HepG2 (cell line): ENCODE data around the gene ABHD2. TPM values are rescaled to one million over a fixed set of nuclear protein-coding genes. Genes with fewer than 3 reads are reported as not detected.
A peak's percentile ranks its signal among the peaks of the same experiment; 100 is the strongest.

ENCODE experiments used
- CENPX ChIP-seq: sonication (generic); formaldehyde crosslinking; IDR thresholded peaks from 2 replicates; pipeline ENCODE4 v1.9.0; 2021; ENCODE audit warnings: mild to moderate bottlenecking, missing genetic modification reagents, moderate library complexity
- KLF16 ChIP-seq, 2 experiments: sonication (generic) in 1 of 2; formaldehyde crosslinking in 1 of 2; IDR thresholded peaks; 2 replicates each; pipeline versions ENCODE4 v1.6.1 to v1.8.0; 2016 to 2023; ENCODE audit warnings: missing genetic modification reagents in 2 of 2, missing compliant biosample characterization in 1 of 2
- MTF1 ChIP-seq: sonication (generic); formaldehyde crosslinking; IDR thresholded peaks from 2 replicates; pipeline ENCODE4 v1.5.0; 2020; ENCODE audit warnings: missing genetic modification reagents
- MXD4 ChIP-seq: IDR thresholded peaks from 2 replicates; pipeline ENCODE4 v1.6.1; 2016; ENCODE audit warnings: mild to moderate bottlenecking, missing biosample characterization, missing genetic modification reagents
- NR2F6 ChIP-seq, 2 experiments: IDR thresholded peaks; 2 replicates each; pipeline ENCODE4 v1.6.1; 2016; ENCODE audit warnings: antibody characterized with exemption in 1 of 2, mild to moderate bottlenecking in 1 of 2
- PRPF4 ChIP-seq: fragments of 200-400 bp; formaldehyde crosslinking; IDR thresholded peaks from 2 replicates; pipeline ENCODE4 v1.6.1; 2016; ENCODE audit warnings: low read length, low read depth; ENCODE audit not compliant: poor library complexity, severe bottlenecking
- RBFOX2 ChIP-seq: fragments of 200-400 bp; formaldehyde crosslinking; IDR thresholded peaks from 2 replicates; pipeline ENCODE4 v1.6.1; 2017; ENCODE audit warnings: low read depth, mild to moderate bottlenecking, low read length
- RORA ChIP-seq: sonication (generic); formaldehyde crosslinking; IDR thresholded peaks from 2 replicates; pipeline ENCODE4 v1.5.0; 2020; ENCODE audit warnings: mild to moderate bottlenecking, missing genetic modification reagents, moderate library complexity
- ZFP36L2 ChIP-seq: sonication (generic); formaldehyde crosslinking; IDR thresholded peaks from 2 replicates; pipeline ENCODE4 v1.4.0; 2020; ENCODE audit warnings: missing genetic modification reagents
- ZFX ChIP-seq: sonication (generic); formaldehyde crosslinking; IDR thresholded peaks from 2 replicates; pipeline ENCODE4 v1.4.0; 2020; ENCODE audit warnings: mild to moderate bottlenecking, low read depth, missing genetic modification reagents, moderate library complexity
- ZFY ChIP-seq: sonication (generic); formaldehyde crosslinking; IDR thresholded peaks from 2 replicates; pipeline ENCODE4 v1.4.0; 2020; ENCODE audit warnings: missing genetic modification reagents
- ZNF124 ChIP-seq: sonication (generic); formaldehyde crosslinking; IDR thresholded peaks from 2 replicates; pipeline ENCODE4 v1.4.0; 2020; ENCODE audit warnings: missing genetic modification reagents
- ZNF230 ChIP-seq: sonication (generic); formaldehyde crosslinking; IDR thresholded peaks from 2 replicates; pipeline ENCODE4 v1.4.0; 2020; ENCODE audit warnings: mild to moderate bottlenecking, missing genetic modification reagents
- ZNF335 ChIP-seq: sonication (generic); formaldehyde crosslinking; IDR thresholded peaks from 2 replicates; pipeline ENCODE4 v1.4.0; 2020; ENCODE audit warnings: missing genetic modification reagents
- ZNF337 ChIP-seq: sonication (generic); formaldehyde crosslinking; IDR thresholded peaks from 2 replicates; pipeline ENCODE4 v1.5.1; 2020; ENCODE audit warnings: missing genetic modification reagents, low read depth, mild to moderate bottlenecking, borderline replicate concordance
- ZNF484 ChIP-seq: sonication (generic); formaldehyde crosslinking; IDR thresholded peaks from 2 replicates; pipeline ENCODE4 v1.5.1; 2020; ENCODE audit warnings: mild to moderate bottlenecking, low read depth, missing genetic modification reagents, borderline replicate concordance
- ZNF546 ChIP-seq: sonication (generic); formaldehyde crosslinking; conservative IDR thresholded peaks from 2 replicates; pipeline ENCODE4 v1.8.1; 2023; ENCODE audit warnings: mild to moderate bottlenecking, missing genetic modification reagents
- ZNF629 ChIP-seq: sonication (generic); formaldehyde crosslinking; conservative IDR thresholded peaks from 2 replicates; pipeline ENCODE4 v1.5.0; 2020; ENCODE audit warnings: missing genetic modification reagents
- ZNF720 ChIP-seq: sonication (generic); formaldehyde crosslinking; IDR thresholded peaks from 2 replicates; pipeline ENCODE4 v1.4.0; 2020; ENCODE audit warnings: missing genetic modification reagents
- polyA plus RNA-seq, 8 experiments: library from polyadenylated mRNA; depleted of rRNA in 3 of 8; stranded (reverse) in 7 of 8; unstranded in 1 of 8; fragments of >200 nt; fragmentation: Illumina TruSeq in 4 of 8; extraction: Trizol in 4 of 8; gene quantifications; 2 replicates each; pipeline versions ENCODE4 v1.2.1 to v1.2.3, GENCODE V29; 2011 to 2016; ENCODE audit warnings: low read depth in 4 of 8, missing spikeins in 1 of 8, mixed read lengths in 1 of 8; ENCODE audit not compliant: insufficient read depth in 1 of 8
- total RNA-seq, 5 experiments: library from RNA; depleted of rRNA; stranded (reverse); fragments of >200 nt; fragmentation: Illumina TruSeq; extraction: Trizol; gene quantifications; 2 replicates each; pipeline ENCODE4 v1.2.3, GENCODE V29; 2016; ENCODE audit warnings: low read depth in 1 of 5
- TF ChIP-seq, protein P1 (sequence below): IDR thresholded peaks from 2 replicates; pipeline ENCODE4 v1.6.1; 2018; ENCODE audit warnings: missing genetic modification reagents
- TF ChIP-seq, protein P2 (sequence below): sonication (generic); formaldehyde crosslinking; IDR thresholded peaks from 2 replicates; pipeline ENCODE4 v1.9.0; 2022; ENCODE audit warnings: missing genetic modification reagents, mild to moderate bottlenecking, borderline replicate concordance
- TF ChIP-seq, protein P3 (sequence below): sonication (generic); formaldehyde crosslinking; IDR thresholded peaks from 2 replicates; pipeline ENCODE4 v1.8.0; 2022; ENCODE audit warnings: mild to moderate bottlenecking, missing genetic modification reagents, borderline replicate concordance
- TF ChIP-seq, protein P4 (sequence below): sonication (generic); formaldehyde crosslinking; IDR thresholded peaks from 2 replicates; pipeline ENCODE4 v1.5.0; 2020; ENCODE audit warnings: mild to moderate bottlenecking, missing genetic modification reagents

ABHD2 gene
- total and polyA plus RNA-seq, 2 of the 13 experiments (the other 11 are each of a cell fraction or from before 2014, with no cell fraction given) = 14.8 to 22.4 TPM

DNA sequence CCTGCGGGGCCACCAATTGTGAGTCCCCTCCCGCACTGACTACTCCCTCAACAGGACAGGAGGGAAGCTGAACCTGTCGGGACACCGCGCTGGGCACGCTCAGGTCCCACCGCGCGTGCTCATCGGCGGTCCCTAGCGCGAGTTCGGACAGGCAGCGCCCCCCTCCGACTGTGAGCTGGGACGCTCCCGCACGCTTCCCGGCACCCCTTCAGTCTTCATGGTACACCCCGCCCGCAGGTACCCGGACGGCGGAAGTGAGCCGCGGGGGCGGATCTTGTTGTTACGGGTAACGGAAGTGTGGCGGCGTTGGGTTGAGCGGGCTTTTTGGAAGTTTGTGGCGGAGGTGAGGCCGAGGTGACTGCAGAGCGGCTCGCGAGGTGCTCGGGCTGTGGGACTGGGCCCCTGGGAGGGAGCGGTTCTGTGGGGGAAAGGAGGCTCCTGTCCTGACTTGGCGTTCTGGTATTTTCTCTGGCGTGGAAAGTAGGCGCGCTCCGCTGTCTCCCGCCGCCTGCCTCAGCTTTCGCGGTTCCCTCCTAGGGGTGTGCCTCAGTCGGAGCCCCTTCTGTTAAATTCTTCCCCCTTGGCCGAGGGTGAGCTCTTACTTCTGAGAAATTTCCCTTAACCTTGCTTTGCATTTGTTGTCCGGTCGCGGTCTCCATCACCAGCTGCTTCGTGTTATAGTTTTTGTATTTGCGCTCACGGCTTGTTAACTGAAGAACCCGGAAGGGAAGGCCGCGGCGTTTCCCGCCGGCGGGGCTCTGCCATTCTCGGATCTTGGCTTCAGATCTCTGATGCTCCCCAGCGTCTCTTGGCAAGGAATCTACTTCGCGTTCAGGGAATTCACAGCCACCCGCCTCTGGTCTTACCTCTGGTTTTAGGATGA is 155.7 kb downstream of the ABHD2 start, which contains the start of gene FANCI (continued):
- TF ChIP-seq CENPX (CRISPR knock-in tag) (no peak), ZFY (CRISPR knock-in tag) (peak; percentile 87), MXD4 (peak; percentile 84), ZNF335 (CRISPR knock-in tag) (0 out of 2 replicates have a peak, but pooled peaks have one; percentile 59), MTF1 (no peak), RBFOX2 (peak; percentile 81), NR2F6 (IDR thresholded peaks at IDR 0.05) (no peak), NR2F6 (CRISPR knock-in tag; IDR thresholded peaks at IDR 0.05) (peak; percentile 41; the same call in 1 of the 2 replicates), ZNF629 (CRISPR knock-in tag) (no peak), KLF16 (CRISPR knock-in tag; IDR thresholded peaks at IDR 0.05) (peak; percentile 68 to 90; a peak in 2 of 4 replicates), ZNF124 (CRISPR knock-in tag) (no peak; the same call in 1 of the 2 replicates), PRPF4 (no peak), ZNF484 (CRISPR knock-in tag) (no peak), ZNF720 (CRISPR knock-in tag) (no peak), ZNF546 (CRISPR knock-in tag) (no peak), RORA (CRISPR knock-in tag) (no peak), ZNF230 (no peak), ZFP36L2 (CRISPR knock-in tag) (no peak), ZFX (peak; percentile 78), ZNF337 (no peak; the same call in 1 of the 2 replicates)
- TF ChIP-seq, protein P1, sequence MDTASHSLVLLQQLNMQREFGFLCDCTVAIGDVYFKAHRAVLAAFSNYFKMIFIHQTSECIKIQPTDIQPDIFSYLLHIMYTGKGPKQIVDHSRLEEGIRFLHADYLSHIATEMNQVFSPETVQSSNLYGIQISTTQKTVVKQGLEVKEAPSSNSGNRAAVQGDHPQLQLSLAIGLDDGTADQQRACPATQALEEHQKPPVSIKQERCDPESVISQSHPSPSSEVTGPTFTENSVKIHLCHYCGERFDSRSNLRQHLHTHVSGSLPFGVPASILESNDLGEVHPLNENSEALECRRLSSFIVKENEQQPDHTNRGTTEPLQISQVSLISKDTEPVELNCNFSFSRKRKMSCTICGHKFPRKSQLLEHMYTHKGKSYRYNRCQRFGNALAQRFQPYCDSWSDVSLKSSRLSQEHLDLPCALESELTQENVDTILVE (CRISPR knock-in tag) = no peak; the same call in none of the 2 replicates
- TF ChIP-seq, protein P2, sequence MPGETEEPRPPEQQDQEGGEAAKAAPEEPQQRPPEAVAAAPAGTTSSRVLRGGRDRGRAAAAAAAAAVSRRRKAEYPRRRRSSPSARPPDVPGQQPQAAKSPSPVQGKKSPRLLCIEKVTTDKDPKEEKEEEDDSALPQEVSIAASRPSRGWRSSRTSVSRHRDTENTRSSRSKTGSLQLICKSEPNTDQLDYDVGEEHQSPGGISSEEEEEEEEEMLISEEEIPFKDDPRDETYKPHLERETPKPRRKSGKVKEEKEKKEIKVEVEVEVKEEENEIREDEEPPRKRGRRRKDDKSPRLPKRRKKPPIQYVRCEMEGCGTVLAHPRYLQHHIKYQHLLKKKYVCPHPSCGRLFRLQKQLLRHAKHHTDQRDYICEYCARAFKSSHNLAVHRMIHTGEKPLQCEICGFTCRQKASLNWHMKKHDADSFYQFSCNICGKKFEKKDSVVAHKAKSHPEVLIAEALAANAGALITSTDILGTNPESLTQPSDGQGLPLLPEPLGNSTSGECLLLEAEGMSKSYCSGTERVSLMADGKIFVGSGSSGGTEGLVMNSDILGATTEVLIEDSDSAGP = peak; percentile 93
- TF ChIP-seq, protein P3, sequence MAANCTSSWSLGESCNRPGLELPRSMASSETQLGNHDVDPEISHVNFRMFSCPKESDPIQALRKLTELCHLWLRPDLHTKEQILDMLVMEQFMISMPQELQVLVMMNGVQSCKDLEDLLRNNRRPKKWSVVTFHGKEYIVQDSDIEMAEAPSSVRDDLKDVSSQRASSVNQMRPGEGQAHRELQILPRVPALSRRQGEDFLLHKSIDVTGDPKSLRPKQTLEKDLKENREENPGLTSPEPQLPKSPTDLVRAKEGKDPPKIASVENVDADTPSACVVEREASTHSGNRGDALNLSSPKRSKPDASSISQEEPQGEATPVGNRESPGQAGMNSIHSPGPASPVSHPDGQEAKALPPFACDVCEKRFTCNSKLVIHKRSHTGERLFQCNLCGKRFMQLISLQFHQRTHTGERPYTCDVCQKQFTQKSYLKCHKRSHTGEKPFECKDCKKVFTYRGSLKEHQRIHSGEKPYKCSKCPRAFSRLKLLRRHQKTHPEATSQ = no peak
- TF ChIP-seq, protein P4, sequence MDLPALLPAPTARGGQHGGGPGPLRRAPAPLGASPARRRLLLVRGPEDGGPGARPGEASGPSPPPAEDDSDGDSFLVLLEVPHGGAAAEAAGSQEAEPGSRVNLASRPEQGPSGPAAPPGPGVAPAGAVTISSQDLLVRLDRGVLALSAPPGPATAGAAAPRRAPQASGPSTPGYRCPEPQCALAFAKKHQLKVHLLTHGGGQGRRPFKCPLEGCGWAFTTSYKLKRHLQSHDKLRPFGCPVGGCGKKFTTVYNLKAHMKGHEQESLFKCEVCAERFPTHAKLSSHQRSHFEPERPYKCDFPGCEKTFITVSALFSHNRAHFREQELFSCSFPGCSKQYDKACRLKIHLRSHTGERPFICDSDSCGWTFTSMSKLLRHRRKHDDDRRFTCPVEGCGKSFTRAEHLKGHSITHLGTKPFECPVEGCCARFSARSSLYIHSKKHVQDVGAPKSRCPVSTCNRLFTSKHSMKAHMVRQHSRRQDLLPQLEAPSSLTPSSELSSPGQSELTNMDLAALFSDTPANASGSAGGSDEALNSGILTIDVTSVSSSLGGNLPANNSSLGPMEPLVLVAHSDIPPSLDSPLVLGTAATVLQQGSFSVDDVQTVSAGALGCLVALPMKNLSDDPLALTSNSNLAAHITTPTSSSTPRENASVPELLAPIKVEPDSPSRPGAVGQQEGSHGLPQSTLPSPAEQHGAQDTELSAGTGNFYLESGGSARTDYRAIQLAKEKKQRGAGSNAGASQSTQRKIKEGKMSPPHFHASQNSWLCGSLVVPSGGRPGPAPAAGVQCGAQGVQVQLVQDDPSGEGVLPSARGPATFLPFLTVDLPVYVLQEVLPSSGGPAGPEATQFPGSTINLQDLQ (CRISPR knock-in tag) = 0 out of 2 replicates have a peak, but pooled peaks have one; percentile 41
